ENCODE results near the gene RPL19. TPM values are rescaled to one million over a fixed set of nuclear protein-coding genes. Genes with fewer than 3 reads are reported as not detected.

Gene RPL19
- total RNA-seq (2022) = 3,055 and 3,511 TPM in 2 replicates
- percentile 99 among the genes with signal in this experiment for Bru-seq, nascent RNA
- BruChase-seq, experiment 1, labeled RNA remaining after a 6-hour chase = percentile 99 among the genes with signal in this experiment
- BruChase-seq, experiment 2, labeled RNA remaining after a 2-hour chase = percentile 99 among the genes with signal in this experiment
- long read RNA-seq, transcript RPL19-203 (6 exons, 1,051 nt) = minor isoform, 9 of 5,577 reads
- long read RNA-seq, transcript RPL19-204 (6 exons, 690 nt) = minor isoform, 9 of 5,577 reads
- long read RNA-seq, transcript RPL19-201 (6 exons, 737 nt) = major isoform, 2,014 of 5,577 reads
- long read RNA-seq, partial matches to known transcripts = 3,504 of 5,577 reads
- long read RNA-seq, other reads (novel, unspliced or antisense) = 41 of 5,577 reads

DNA sequence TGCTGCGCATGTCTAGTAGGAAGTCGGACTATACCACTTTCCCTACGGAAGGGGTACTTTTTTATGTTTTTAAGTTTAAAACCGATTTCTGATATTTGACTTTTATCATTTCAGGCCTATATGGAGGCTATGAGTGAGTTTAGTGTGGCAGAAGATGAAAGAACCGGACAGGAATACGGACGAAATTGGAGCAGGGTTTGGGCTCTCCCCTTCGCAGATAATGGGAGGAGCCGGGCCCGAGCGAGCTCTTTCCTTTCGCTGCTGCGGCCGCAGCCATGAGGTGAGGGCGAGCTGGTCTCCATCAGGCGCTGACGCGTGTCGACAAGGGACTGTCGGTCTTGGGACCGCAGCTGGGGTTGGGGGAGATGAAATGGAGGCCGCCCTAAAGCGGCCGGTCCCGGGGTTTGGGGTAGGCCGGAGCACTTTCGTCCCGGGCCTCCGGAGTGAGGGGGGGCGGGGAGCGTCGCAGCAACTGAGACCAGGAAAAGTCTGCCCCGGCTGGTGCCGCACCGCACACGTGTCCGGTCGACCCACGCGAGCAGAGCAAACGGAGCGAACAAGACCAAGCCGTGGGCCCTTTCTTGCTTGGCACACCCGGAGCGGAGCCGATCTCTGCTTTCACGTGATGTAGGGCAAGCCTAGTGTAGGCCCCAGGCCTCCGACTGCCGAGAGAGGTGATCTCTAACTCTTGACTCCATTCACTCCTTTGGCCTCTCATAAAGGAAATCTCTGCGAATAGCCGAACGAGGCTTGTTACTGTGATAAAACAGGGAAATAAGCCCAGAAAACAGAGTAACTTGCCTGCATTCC is at the start of gene RPL19:
Gene RPL19, plus strand, starts transcription at position 214 of the 810 bp plus-strand sequence. Its CDS starts 62 bp downstream, at position 276.
- BruUV-seq (replicated peaks) = TSS peak; percentile 12
- no peak for DNase-seq (ENCODE audit: unreplicated experiment)
- Mint-ChIP-seq H3K27ac (ENCODE audit: low read depth, unreplicated experiment) (peak within 1 kb of the TSS; percentile 100), H3K9me3 (ENCODE audit: unreplicated experiment) (no peaks in the 10 kb centered on the region), H3K27me3 (ENCODE audit: insufficient read depth, unreplicated experiment) (no peaks in the 10 kb centered on the region), H3K4me3 (ENCODE audit: unreplicated experiment) (peak within 1 kb of the TSS; percentile 90), H3K4me1 (ENCODE audit: insufficient read depth, unreplicated experiment) (peaks cover 22% of the 10 kb centered on the region), H3K36me3 (ENCODE audit: insufficient read depth, unreplicated experiment) (peaks cover 59% of the 10 kb centered on the region)
- CTCF ChIA-PET = interaction anchor here (0.6 to 13.7 kb wide), 4 partner anchors 9 to 46 kb away, joined by 3 to 485 read pairs (median 4); no protein-coding TSS in a partner anchor
- TF ChIP-seq, protein P1, sequence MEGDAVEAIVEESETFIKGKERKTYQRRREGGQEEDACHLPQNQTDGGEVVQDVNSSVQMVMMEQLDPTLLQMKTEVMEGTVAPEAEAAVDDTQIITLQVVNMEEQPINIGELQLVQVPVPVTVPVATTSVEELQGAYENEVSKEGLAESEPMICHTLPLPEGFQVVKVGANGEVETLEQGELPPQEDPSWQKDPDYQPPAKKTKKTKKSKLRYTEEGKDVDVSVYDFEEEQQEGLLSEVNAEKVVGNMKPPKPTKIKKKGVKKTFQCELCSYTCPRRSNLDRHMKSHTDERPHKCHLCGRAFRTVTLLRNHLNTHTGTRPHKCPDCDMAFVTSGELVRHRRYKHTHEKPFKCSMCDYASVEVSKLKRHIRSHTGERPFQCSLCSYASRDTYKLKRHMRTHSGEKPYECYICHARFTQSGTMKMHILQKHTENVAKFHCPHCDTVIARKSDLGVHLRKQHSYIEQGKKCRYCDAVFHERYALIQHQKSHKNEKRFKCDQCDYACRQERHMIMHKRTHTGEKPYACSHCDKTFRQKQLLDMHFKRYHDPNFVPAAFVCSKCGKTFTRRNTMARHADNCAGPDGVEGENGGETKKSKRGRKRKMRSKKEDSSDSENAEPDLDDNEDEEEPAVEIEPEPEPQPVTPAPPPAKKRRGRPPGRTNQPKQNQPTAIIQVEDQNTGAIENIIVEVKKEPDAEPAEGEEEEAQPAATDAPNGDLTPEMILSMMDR (IDR thresholded peaks at IDR 0.05; ENCODE audit: unreplicated experiment) = no peak
- POLR2A ChIA-PET = interaction anchor here (0.6 to 2.6 kb wide), 40 partner anchors 9 to 539 kb away, joined by 3 to 35 read pairs (median 5); partner anchors contain the start of genes FBXL20, FBXO47, MLLT6 and PGAP3
- intact Hi-C loops (cut with micrococcal nuclease) = no loop called here

DNA sequence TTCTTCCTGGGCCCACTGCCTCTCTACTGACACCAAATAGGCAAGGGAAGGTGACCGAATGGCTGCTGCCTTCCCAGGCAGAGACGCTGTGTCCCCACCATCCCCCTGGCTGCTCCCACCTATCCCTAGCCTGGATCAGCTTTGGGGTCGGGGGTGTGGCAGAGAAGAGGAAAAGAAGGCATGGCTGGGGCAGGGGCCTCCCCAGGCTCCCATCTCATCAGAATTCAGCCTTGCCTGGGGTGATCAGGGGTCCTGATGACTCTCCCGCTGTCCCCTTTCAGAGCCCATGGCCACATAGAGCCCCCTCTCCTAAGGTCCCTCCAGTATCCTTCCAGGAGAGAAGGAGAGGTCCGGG is 49.3 kb upstream of the RPL19 start:
- no peak overlapping the region for H3K27ac Mint-ChIP-seq (ENCODE audit: low read depth, unreplicated experiment)
- no TSS peak for BruUV-seq (replicated peaks)

DNA sequence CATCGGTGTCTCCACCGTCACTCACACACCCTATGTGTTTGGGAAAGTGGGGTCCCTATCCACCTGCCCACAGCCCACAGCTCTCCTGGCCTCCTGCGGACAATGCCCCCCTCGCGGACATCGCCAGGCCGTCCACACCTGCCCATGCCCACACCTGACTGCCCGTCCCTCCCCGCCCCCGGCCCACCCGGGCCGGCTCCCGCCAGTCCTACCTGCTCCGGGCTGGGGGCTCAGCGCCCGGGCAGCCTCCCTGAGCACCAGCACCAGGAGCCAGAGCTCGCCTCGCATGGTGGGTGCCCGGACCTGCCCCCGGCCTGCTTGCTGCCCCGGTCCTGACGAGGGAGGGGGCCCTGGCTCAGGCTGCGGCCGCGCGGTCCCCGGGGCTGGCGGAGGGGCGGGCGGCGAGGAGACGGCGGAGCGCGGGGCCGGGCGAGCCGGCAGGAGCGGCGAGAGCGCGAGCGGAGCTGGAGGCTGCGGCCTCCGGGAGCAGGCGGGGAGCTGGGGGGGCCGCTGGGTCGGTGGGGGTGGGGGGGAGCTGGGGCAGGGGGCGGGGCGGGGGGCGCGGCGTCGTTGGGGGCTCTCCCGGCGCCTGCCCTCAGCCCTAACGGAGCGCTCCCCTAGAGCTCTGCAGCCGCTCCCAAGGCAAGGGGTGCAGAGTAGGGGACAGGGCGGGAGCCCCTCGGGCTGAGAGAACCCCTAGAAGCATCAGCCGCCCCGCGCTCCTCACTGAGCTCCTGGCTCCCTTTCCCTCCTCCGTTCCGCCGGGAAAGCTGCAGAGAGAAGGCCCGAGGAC is 48.7 kb upstream of the RPL19 start, which contains the start of gene PLXDC1:
Gene PLXDC1, minus strand, starts transcription at position 488 of the 793 bp plus-strand sequence. Its CDS starts 200 bp downstream, at position 288.
- intact Hi-C loops (cut with micrococcal nuclease) = loop anchor here (5.0 to 10.0 kb wide), 3 partner anchors 86 to 477 kb away; partner anchors contain the start of genes EPOP and RPL23
- DNase-seq (ENCODE audit: unreplicated experiment) = no peak
- Mint-ChIP-seq H3K9me3 (ENCODE audit: unreplicated experiment) (no peaks in the 10 kb centered on the region), H3K27ac (ENCODE audit: low read depth, unreplicated experiment) (peak within 1 kb of the TSS; percentile 33), H3K36me3 (ENCODE audit: insufficient read depth, unreplicated experiment) (peaks cover 20% of the 10 kb centered on the region), H3K4me1 (ENCODE audit: insufficient read depth, unreplicated experiment) (peaks cover 17% of the 10 kb centered on the region), H3K27me3 (ENCODE audit: insufficient read depth, unreplicated experiment) (peaks cover 9% of the 10 kb centered on the region), H3K4me3 (ENCODE audit: unreplicated experiment) (peak within 1 kb of the TSS; percentile 100)
- POLR2A ChIA-PET = no interaction called here
- no TSS peak for BruUV-seq (replicated peaks)
- TF ChIP-seq, protein P1 (IDR thresholded peaks at IDR 0.05; ENCODE audit: unreplicated experiment) = no peak
- CTCF ChIA-PET = interaction anchor here (0.6 to 4.7 kb wide), 5 partner anchors 81 to 249 kb away, joined by 3 to 114 read pairs (median 4); no protein-coding TSS in a partner anchor

More for the DNA sequence above, 49.3 kb upstream of the RPL19 start:
- Mint-ChIP-seq H3K27me3 (ENCODE audit: insufficient read depth, unreplicated experiment) (peaks cover 9% of the 10 kb centered on the region), H3K4me1 (ENCODE audit: insufficient read depth, unreplicated experiment) (peaks cover 17% of the 10 kb centered on the region), H3K36me3 (ENCODE audit: insufficient read depth, unreplicated experiment) (peaks cover 20% of the 10 kb centered on the region), H3K4me3 (ENCODE audit: unreplicated experiment) (no peak overlapping the region), H3K9me3 (ENCODE audit: unreplicated experiment) (no peaks in the 10 kb centered on the region)
- POLR2A ChIA-PET = no interaction called here
- CTCF ChIA-PET = interaction anchor here (3.2 to 4.7 kb wide), 2 partner anchors 83 to 168 kb away, joined by 24 to 114 read pairs; no protein-coding TSS in a partner anchor
- DNase-seq (ENCODE audit: unreplicated experiment) = no peak
- TF ChIP-seq, protein P1 (IDR thresholded peaks at IDR 0.05; ENCODE audit: unreplicated experiment) = no peak
- intact Hi-C loops (cut with micrococcal nuclease) = loop anchor here (5.0 to 10.0 kb wide), 3 partner anchors 87 to 476 kb away; partner anchors contain the start of genes EPOP and RPL23
